H1 (cell line): ENCODE data around the gene WAC. TPM values are rescaled to one million over a fixed set of nuclear protein-coding genes. Genes with fewer than 3 reads are reported as not detected.

Experiments
- CTCF ChIA-PET: fragments of 300-600 bp; sonication (Branson Sonifier 250); formaldehyde crosslinking; loops from one replicate; lab custom pipeline; 2021; ENCODE audit not compliant: partially characterized antibody; lab: Charles Lee
- POLR2A ChIA-PET: fragments of 300-600 bp; sonication (Branson Sonifier 250); formaldehyde crosslinking; loops from one replicate; lab custom pipeline; 2021; ENCODE audit warnings: inconsistent platforms; ENCODE audit not compliant: partially characterized antibody; lab: Charles Lee
- DNase-seq, 2 experiments: peaks; one replicate each; pipeline versions ENCODE4 v3.0.0 to v3.0.0-alpha.2; 2010 to 2022; ENCODE audit warnings: low spot score in 2 of 2, low read depth in 1 of 2, mixed read lengths in 1 of 2
- FAIRE-seq: peaks from 2 replicates; lab custom pipeline; 2011; peaks lifted over from hg19 to GRCh38; lab: Jason Lieb, UNC
- H2AFZ ChIP-seq: 2 replicates; pipeline ENCODE4 v1.8.1; 2012; ENCODE audit warnings: low read length, inconsistent platforms
- H2AK5ac ChIP-seq: 2 replicates; pipeline ENCODE4 v1.6.1; 2013; ENCODE audit warnings: low read depth, low read length
- H2BK120ac ChIP-seq: replicated peaks from 2 replicates; pipeline ENCODE3; 2013; ENCODE audit warnings: low read depth, low read length, inconsistent platforms
- H2BK12ac ChIP-seq: 2 replicates; pipeline ENCODE4 v1.6.1; 2013; ENCODE audit warnings: low read depth, low read length
- H2BK15ac ChIP-seq: 2 replicates; pipeline ENCODE4 v1.6.1; 2013; ENCODE audit warnings: low read length
- H2BK20ac ChIP-seq: 2 replicates; pipeline ENCODE4 v1.6.1; 2013; ENCODE audit warnings: low read length
- H2BK5ac ChIP-seq: 2 replicates; pipeline ENCODE4 v1.6.1; 2013; ENCODE audit warnings: low read depth, low read length
- H3K14ac ChIP-seq: 2 replicates; pipeline ENCODE4 v1.6.1; 2013; ENCODE audit warnings: inconsistent platforms; ENCODE audit not compliant: insufficient read length
- H3K18ac ChIP-seq: 2 replicates; pipeline ENCODE4 v1.6.1; 2013; ENCODE audit warnings: low read length; ENCODE audit errors: extremely low read depth
- H3K23ac ChIP-seq: 2 replicates; pipeline ENCODE4 v1.6.1; 2013; ENCODE audit warnings: inconsistent platforms; ENCODE audit not compliant: insufficient read length
- H3K23me2 ChIP-seq: 2 replicates; pipeline ENCODE4 v1.6.1; 2013; ENCODE audit warnings: low read depth, low read length
- H3K27ac ChIP-seq: 2 replicates; pipeline ENCODE4 v1.6.1; 2011; ENCODE audit warnings: low read depth, low read length, inconsistent platforms
- H3K27me3 ChIP-seq, 4 experiments: replicated peaks in 1 of 4; 1 replicate in 1 of 4; 2 replicates in 3 of 4; pipeline versions ENCODE4 v1.6.1 to v1.8.1; 2011 to 2013; ENCODE audit warnings: low read length in 3 of 4, mild to moderate bottlenecking in 3 of 4, inconsistent platforms in 2 of 4, mixed read lengths in 2 of 4, moderate library complexity in 1 of 4; ENCODE audit not compliant: control insufficient read depth in 3 of 4, insufficient read depth in 3 of 4; ENCODE audit errors: extremely low read depth in 1 of 4
- H3K36me3 ChIP-seq, 4 experiments: 2 replicates each; pipeline versions ENCODE4 v1.6.1 to v1.8.1; 2011 to 2013; ENCODE audit warnings: mild to moderate bottlenecking in 4 of 4, low read length in 3 of 4, moderate library complexity in 2 of 4, control low read depth in 1 of 4, inconsistent platforms in 1 of 4; ENCODE audit not compliant: insufficient read depth in 4 of 4, control insufficient read depth in 2 of 4
- H3K4ac ChIP-seq: replicated peaks from 2 replicates; pipeline ENCODE3; 2013; ENCODE audit warnings: low read length, low read depth, mixed read lengths, inconsistent platforms; ENCODE audit not compliant: insufficient read length
- H3K4me1 ChIP-seq, 4 experiments: replicated peaks in 1 of 4; 1 replicate in 1 of 4; 2 replicates in 3 of 4; pipeline versions ENCODE4 v1.6.1 to v1.8.1; 2011 to 2013; ENCODE audit warnings: low read length in 3 of 4, inconsistent platforms in 2 of 4, mixed read lengths in 1 of 4; ENCODE audit not compliant: insufficient read depth in 4 of 4, control insufficient read depth in 3 of 4
- H3K4me2 ChIP-seq, 2 experiments: 2 replicates each; pipeline versions ENCODE4 v1.6.1 to v1.8.1; 2011 to 2013; ENCODE audit warnings: low read depth in 2 of 2, low read length in 2 of 2, control low read depth in 1 of 2, inconsistent platforms in 1 of 2, mild to moderate bottlenecking in 1 of 2; ENCODE audit not compliant: insufficient read depth in 1 of 2
- H3K4me3 ChIP-seq, 4 experiments: fragments of 200-600, 300-600 bp in 1 of 4; sonication (generic), shearing (Covaris generic), sonication (Bioruptor Twin) in 1 of 4; 2 replicates each; pipeline versions ENCODE4 v1.5.1 to v1.8.1; 2011 to 2016; ENCODE audit warnings: low read length in 4 of 4, low read depth in 3 of 4, control low read depth in 2 of 4, inconsistent platforms in 2 of 4, mild to moderate bottlenecking in 2 of 4, mixed read lengths in 1 of 4, moderate library complexity in 1 of 4; ENCODE audit not compliant: insufficient read depth in 2 of 4; ENCODE audit errors: extremely low read depth in 1 of 4
- H3K56ac ChIP-seq: replicated peaks from 2 replicates; pipeline ENCODE3; 2013; ENCODE audit warnings: low read depth, mild to moderate bottlenecking, mixed read lengths, low read length, inconsistent platforms; ENCODE audit not compliant: insufficient read length
- H3K79me1 ChIP-seq: 2 replicates; pipeline ENCODE4 v1.6.1; 2013; ENCODE audit warnings: low read depth, low read length, control low read depth
- H3K79me2 ChIP-seq, 2 experiments: 2 replicates each; pipeline versions ENCODE4 v1.6.1 to v1.8.1; 2012 to 2013; ENCODE audit warnings: low read length in 2 of 2, mild to moderate bottlenecking in 2 of 2, inconsistent platforms in 1 of 2; ENCODE audit not compliant: insufficient read depth in 2 of 2, control insufficient read depth in 1 of 2
- H3K9ac ChIP-seq, 4 experiments: replicated peaks in 1 of 4; 1 replicate in 1 of 4; 2 replicates in 3 of 4; pipeline versions ENCODE4 v1.6.1 to v1.8.1; 2011 to 2013; ENCODE audit warnings: low read depth in 3 of 4, low read length in 3 of 4, control low read depth in 2 of 4, mild to moderate bottlenecking in 2 of 4, moderate library complexity in 2 of 4, inconsistent platforms in 1 of 4; ENCODE audit errors: extremely low read depth in 1 of 4
- H3K9me3 ChIP-seq, 2 experiments: 2 replicates each; pipeline versions ENCODE4 v1.6.1 to v1.8.1; 2012 to 2013; ENCODE audit warnings: mild to moderate bottlenecking in 2 of 2, moderate library complexity in 2 of 2, control low read depth in 1 of 2, inconsistent platforms in 1 of 2, low read depth in 1 of 2, low read length in 1 of 2, mixed read lengths in 1 of 2; ENCODE audit not compliant: insufficient read depth in 2 of 2
- H4K20me1 ChIP-seq, 2 experiments: replicated peaks in 1 of 2; 2 replicates each; pipeline versions ENCODE3 to v1.8.1; 2011 to 2013; ENCODE audit warnings: inconsistent platforms in 2 of 2, low read length in 2 of 2, mild to moderate bottlenecking in 1 of 2; ENCODE audit not compliant: insufficient read depth in 2 of 2, control insufficient read depth in 1 of 2
- H4K5ac ChIP-seq: 2 replicates; pipeline ENCODE4 v1.6.1; 2013; ENCODE audit warnings: low read length, low read depth, mixed read lengths, inconsistent platforms; ENCODE audit not compliant: insufficient read length
- H4K8ac ChIP-seq: 2 replicates; pipeline ENCODE4 v1.8.0; 2013; ENCODE audit warnings: mild to moderate bottlenecking, moderate library complexity, low read length, inconsistent platforms; ENCODE audit not compliant: insufficient read depth; ENCODE audit errors: extremely low read depth
- H4K91ac ChIP-seq: replicated peaks from 2 replicates; pipeline ENCODE3; 2013; ENCODE audit warnings: low read length, mixed read lengths, inconsistent platforms; ENCODE audit not compliant: insufficient read length
- BACH1 ChIP-seq: IDR thresholded peaks from 2 replicates; pipeline ENCODE4 v1.6.1; 2012; ENCODE audit warnings: low read length, improper control_type of control experiment
- GTF2F1 ChIP-seq: IDR thresholded peaks from 2 replicates; pipeline ENCODE4 v1.6.1; 2012; ENCODE audit warnings: low read depth, low read length, improper control_type of control experiment, borderline replicate concordance
- HDAC2 ChIP-seq, 2 experiments: fragments of 300-600 bp in 1 of 2; sonication (generic) in 1 of 2; IDR thresholded peaks; 2 replicates each; pipeline ENCODE4 v1.6.1; 2011 to 2012; ENCODE audit warnings: low read depth in 2 of 2, low read length in 2 of 2, mild to moderate bottlenecking in 2 of 2, moderate library complexity in 2 of 2, borderline replicate concordance in 1 of 2, inconsistent platforms in 1 of 2
- POLR2AphosphoS5 ChIP-seq: IDR thresholded peaks from 2 replicates; pipeline ENCODE4 v1.6.1; 2011; ENCODE audit warnings: low read depth, low read length
- RAD21 ChIP-seq, 2 experiments: IDR thresholded peaks in 1 of 2; conservative IDR thresholded peaks in 1 of 2; 2 replicates each; pipeline ENCODE4 v1.6.1; 2011; ENCODE audit warnings: low read depth in 2 of 2, low read length in 2 of 2, improper control_type of control experiment in 1 of 2, inconsistent platforms in 1 of 2, mild to moderate bottlenecking in 1 of 2, moderate library complexity in 1 of 2
- SIRT6 ChIP-seq: IDR thresholded peaks from one replicate; pipeline ENCODE4 v1.7.1; 2012; ENCODE audit warnings: low read length, inconsistent platforms
- SP4 ChIP-seq: IDR thresholded peaks from 2 replicates; pipeline ENCODE4 v1.6.1; 2012; ENCODE audit warnings: low read length, inconsistent platforms
- TBP ChIP-seq: IDR thresholded peaks from 2 replicates; pipeline ENCODE4 v1.6.1; 2011; ENCODE audit warnings: low read depth, low read length, improper control_type of control experiment
- WGBS, 2 experiments: shearing (Covaris generic) in 1 of 2; methylation state at CpG; one replicate each; pipeline versions ENCODE4 v1.1.6 to v1.1.7; 2013 to 2015; ENCODE audit warnings: low lambda C conversion rate in 2 of 2, mixed read lengths in 2 of 2, inconsistent platforms in 1 of 2, low coverage in 1 of 2, missing lambda C conversion rate in 1 of 2; ENCODE audit not compliant: insufficient replicate concordance in 2 of 2, insufficient coverage in 1 of 2, insufficient read length in 1 of 2; ENCODE audit errors: extremely low coverage in 1 of 2, missing lambda C conversion rate in 1 of 2; 5-methylcytosine and 5-hydroxymethylcytosine counted together
- polyA plus RNA-seq, 7 experiments: library from polyadenylated mRNA; depleted of rRNA in 3 of 7; stranded (reverse) in 5 of 7; unstranded in 2 of 7; fragments of >200 nt in 5 of 7; fragments of 200-250 nt in 2 of 7; gene quantifications; 1 replicate in 5 of 7; 2 replicates in 1 of 7; 4 replicates in 1 of 7; pipeline versions ENCODE4 v1.2.1 to v1.2.3, GENCODE V29; 2011 to 2013; ENCODE audit warnings: missing spikeins in 2 of 7, mixed read lengths in 2 of 7
- total RNA-seq: library from RNA; stranded (reverse); fragmentation: NEBNext Ultra II Directional; extraction: Animal tissue kit (Norgen Biotek cat#: 25700); gene quantifications from 2 replicates; pipeline ENCODE4 v1.2.1, GENCODE V29; 2021
- TF ChIP-seq, protein P1 (sequence below): IDR thresholded peaks from 2 replicates; pipeline ENCODE4 v1.6.1; 2011; ENCODE audit warnings: low read length, improper control_type of control experiment

WAC gene
- total and polyA plus RNA-seq, 2 of the 8 experiments (the other 6 are each of a cell fraction or from before 2014, with no cell fraction given) = 72.9 to 128 TPM

DNA sequence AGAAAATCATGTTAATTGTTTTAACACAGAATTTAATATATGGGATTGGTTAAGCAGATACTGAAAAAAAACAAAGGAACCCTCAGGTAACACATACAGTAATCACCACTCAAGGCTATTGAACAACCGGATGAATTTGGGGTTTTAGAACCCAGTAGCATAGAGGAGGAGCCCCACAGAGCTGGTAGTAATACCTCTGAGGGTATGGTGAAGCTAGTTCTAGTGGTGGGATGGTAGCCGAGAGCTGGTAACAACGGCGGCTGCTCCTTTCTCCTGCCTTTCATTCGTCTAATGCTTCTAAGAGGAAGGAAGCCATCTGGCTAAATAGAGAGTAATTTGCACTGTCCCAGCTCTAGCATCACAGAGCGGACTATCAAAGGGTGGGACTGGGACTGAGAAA is 52.2 kb downstream of the WAC start:
- Histone ChIP-seq H3K79me2 (peaks cover 0 to 98% of the 10 kb centered on the region in 2 experiments; a peak in 3 of 4 replicates), H2BK12ac (no peak overlapping the region), H3K23me2 (no peaks in the 10 kb centered on the region), H3K79me1 (peaks cover 7% of the 10 kb centered on the region; the same call in 1 of the 2 replicates), H3K4me1 (peaks cover 0 to 5% (median 0%) of the 10 kb centered on the region in 4 experiments; a peak in 3 of 7 replicates), H4K5ac (no peak overlapping the region), H3K9ac (no peak overlapping the region), H2BK20ac (no peak overlapping the region), H3K18ac (no peak overlapping the region), H3K9me3 (no peaks in the 10 kb centered on the region), H3K27ac (no peak overlapping the region), H2BK120ac (no peak overlapping the region), H2AFZ (no peak overlapping the region), H3K4ac (no peak overlapping the region), H3K4me3 (no peak overlapping the region), H4K20me1 (peaks cover 13 to 25% of the 10 kb centered on the region in 2 experiments), H4K8ac (no peak overlapping the region), H2BK5ac (no peak overlapping the region), H4K91ac (no peak overlapping the region), H3K56ac (no peak overlapping the region), H3K36me3 (peaks cover 6 to 53% (median 26%) of the 10 kb centered on the region in 4 experiments), H2AK5ac (no peak overlapping the region), H3K23ac (no peak overlapping the region), H2BK15ac (no peak overlapping the region), H3K27me3 (no peaks in the 10 kb centered on the region), H3K4me2 (no peak overlapping the region), H3K14ac (no peak overlapping the region)
- FAIRE-seq (no peak), DNase-seq (no peak)
- TF ChIP-seq SP4 (no peak), BACH1 (no peak), RAD21 (IDR thresholded peaks at IDR 0.05 in 1 of 2, conservative IDR thresholded peaks at IDR 0.05 in 1 of 2; ENCODE audit: low read depth in 2 of 2, low read length in 2 of 2) (no peak), HDAC2 (IDR thresholded peaks at IDR 0.05; ENCODE audit: borderline replicate concordance in 1 of 2, low read depth in 2 of 2, low read length in 2 of 2) (no peak), GTF2F1 (no peak), POLR2AphosphoS5 (no peak), SIRT6 (no peak), TBP (no peak)
- TF ChIP-seq, protein P1, sequence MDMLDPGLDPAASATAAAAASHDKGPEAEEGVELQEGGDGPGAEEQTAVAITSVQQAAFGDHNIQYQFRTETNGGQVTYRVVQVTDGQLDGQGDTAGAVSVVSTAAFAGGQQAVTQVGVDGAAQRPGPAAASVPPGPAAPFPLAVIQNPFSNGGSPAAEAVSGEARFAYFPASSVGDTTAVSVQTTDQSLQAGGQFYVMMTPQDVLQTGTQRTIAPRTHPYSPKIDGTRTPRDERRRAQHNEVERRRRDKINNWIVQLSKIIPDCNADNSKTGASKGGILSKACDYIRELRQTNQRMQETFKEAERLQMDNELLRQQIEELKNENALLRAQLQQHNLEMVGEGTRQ = no peak
- ChIA-PET POLR2A (interaction anchor here (1.1 to 1.9 kb wide), 4 partner anchors 12 to 51 kb away, joined by 3 to 5 read pairs (median 4); no protein-coding TSS in a partner anchor), CTCF (interaction anchor here (0.7 kb wide), 1 partner anchor 211 kb away, joined by 3 read pairs; no protein-coding TSS in a partner anchor)
- WGBS, 2 experiments = 80% methylated on average over 6 of the region's 6 CpGs; no CpG with 5 or more reads in 1 of the 2 experiments
